ENCODE results near the gene CLCNKB.

DNA sequence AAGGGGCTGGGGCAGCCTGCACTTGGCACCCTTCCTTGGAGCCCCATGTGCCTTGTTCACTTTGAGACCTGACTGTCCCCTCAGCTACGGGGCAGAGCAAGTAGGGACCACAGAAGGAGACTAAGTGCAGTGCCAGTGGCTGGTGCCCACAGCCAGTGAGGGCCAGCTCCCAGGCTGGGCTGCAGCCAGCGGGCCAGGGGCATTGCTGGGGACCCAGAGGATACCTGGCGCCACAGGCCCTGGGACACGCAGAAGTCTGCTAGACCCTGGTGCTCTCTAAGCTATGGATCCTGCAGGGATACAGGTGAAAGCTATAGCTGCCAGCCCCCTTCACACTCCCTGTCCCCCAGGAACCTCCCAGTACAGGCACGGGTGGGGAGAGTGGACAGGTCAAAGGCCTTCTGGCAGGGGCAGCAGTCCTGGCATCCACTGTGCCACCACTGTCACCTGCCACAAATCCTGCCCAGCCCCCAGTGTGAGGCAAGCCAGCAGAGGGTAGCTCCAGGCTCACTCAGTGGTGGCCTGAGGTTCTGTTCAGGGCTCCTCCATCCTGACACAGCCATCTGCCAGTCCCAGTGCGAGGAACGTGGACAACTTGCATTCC lies 20.4 kb upstream of the CLCNKB start:
- TF ChIP-seq, protein P1, sequence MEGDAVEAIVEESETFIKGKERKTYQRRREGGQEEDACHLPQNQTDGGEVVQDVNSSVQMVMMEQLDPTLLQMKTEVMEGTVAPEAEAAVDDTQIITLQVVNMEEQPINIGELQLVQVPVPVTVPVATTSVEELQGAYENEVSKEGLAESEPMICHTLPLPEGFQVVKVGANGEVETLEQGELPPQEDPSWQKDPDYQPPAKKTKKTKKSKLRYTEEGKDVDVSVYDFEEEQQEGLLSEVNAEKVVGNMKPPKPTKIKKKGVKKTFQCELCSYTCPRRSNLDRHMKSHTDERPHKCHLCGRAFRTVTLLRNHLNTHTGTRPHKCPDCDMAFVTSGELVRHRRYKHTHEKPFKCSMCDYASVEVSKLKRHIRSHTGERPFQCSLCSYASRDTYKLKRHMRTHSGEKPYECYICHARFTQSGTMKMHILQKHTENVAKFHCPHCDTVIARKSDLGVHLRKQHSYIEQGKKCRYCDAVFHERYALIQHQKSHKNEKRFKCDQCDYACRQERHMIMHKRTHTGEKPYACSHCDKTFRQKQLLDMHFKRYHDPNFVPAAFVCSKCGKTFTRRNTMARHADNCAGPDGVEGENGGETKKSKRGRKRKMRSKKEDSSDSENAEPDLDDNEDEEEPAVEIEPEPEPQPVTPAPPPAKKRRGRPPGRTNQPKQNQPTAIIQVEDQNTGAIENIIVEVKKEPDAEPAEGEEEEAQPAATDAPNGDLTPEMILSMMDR (conservative IDR thresholded peaks at IDR 0.05) = no peak
- no peak for TF ChIP-seq EZH2 (IDR thresholded peaks at IDR 0.05; ENCODE audit: low read depth)

All from PC-9 (cell line).